Ureter (tissue), 1 donor: ENCODE results near the gene SUN5. TPM values are rescaled to one million over a fixed set of nuclear protein-coding genes. Genes with fewer than 3 reads are reported as not detected.
A peak's percentile ranks its signal among the peaks of the same experiment; 100 is the strongest.
"Not testable (repeated sequence)": the region's sequence is repeated elsewhere in the genome, so short reads cannot be mapped to it uniquely, and the experiment has no call there.

ENCODE experiments used
- DNase-seq: peaks from one replicate; pipeline ENCODE4 v3.0.0-alpha.2; 2020; ENCODE audit warnings: low spot score
- total RNA-seq: library from RNA; stranded (reverse); gene quantifications from one replicate; pipeline ENCODE4 v1.2.4, GENCODE V29; 2023
- donor health status: DM: yes; HTN: yes; CAD: no.

Gene SUN5
- total RNA-seq, 1 donor from 2014 or later, result not detected

GRCh38 chr20:32965115-32965514, 39.1 kb downstream of the SUN5 start:
- DNase-seq, result peak; percentile 32

- peak; percentile 22 for DNase-seq
Observed at GRCh38 chr20:32964575-32964974, 39.7 kb downstream of the SUN5 start.

- DNase-seq, result no peak
Observed at GRCh38 chr20:32963176-32963575, 41.1 kb downstream of the SUN5 start.

GRCh38 chr20:32962646-32963045, 41.6 kb downstream of the SUN5 start:
- not testable (repeated sequence) for DNase-seq

GRCh38 chr20:32962053-32962452, 42.2 kb downstream of the SUN5 start:
- no peak for DNase-seq

- DNase-seq, result peak; percentile 34
Observed at GRCh38 chr20:32960849-32961731, 43.1 kb downstream of the SUN5 start.

GRCh38 chr20:32960222-32960518, 44.1 kb downstream of the SUN5 start:
- no peak for DNase-seq

GRCh38 chr20:32959351-32960221, 44.6 kb downstream of the SUN5 start:
- peak; percentile 29 for DNase-seq

GRCh38 chr20:32958574-32958973, 45.7 kb downstream of the SUN5 start:
- DNase-seq, result no peak

- no peak for DNase-seq
Observed at GRCh38 chr20:32957459-32957858, 46.8 kb downstream of the SUN5 start.

- DNase-seq, result not testable (repeated sequence)
Observed at GRCh38 chr20:32950539-32950938, 53.7 kb downstream of the SUN5 start.

- no peak for DNase-seq
Observed at GRCh38 chr20:32946629-32947028, 57.6 kb downstream of the SUN5 start.

GRCh38 chr20:32945710-32946221, 58.5 kb downstream of the SUN5 start:
- no peak for DNase-seq

- DNase-seq, result no peak
Observed at GRCh38 chr20:32943490-32944052, 60.7 kb downstream of the SUN5 start.

- DNase-seq, result no peak
Observed at GRCh38 chr20:32941155-32941885, 62.9 kb downstream of the SUN5 start.

GRCh38 chr20:32934580-32934979, 69.7 kb downstream of the SUN5 start:
- no peak for DNase-seq

Other genes starting within 250 kb of the SUN5 start
- 3.4 TPM for gene DNMT3B, start 242.0 kb downstream of the SUN5 start, total RNA-seq
- gene MAPRE1, start 184.5 kb downstream of the SUN5 start, total RNA-seq, result 117 TPM
- 1.0 TPM for gene EFCAB8, start 145.5 kb downstream of the SUN5 start, total RNA-seq
- not detected for gene BPIFB2, start 3.3 kb upstream of the SUN5 start, total RNA-seq
- gene BPIFB6, start 27.2 kb upstream of the SUN5 start, total RNA-seq, result not detected
- gene BPIFB3, start 49.5 kb upstream of the SUN5 start, total RNA-seq, result not detected
- gene BPIFB4, start 75.2 kb upstream of the SUN5 start, total RNA-seq, result not detected
- gene BPIFA2, start 163.7 kb upstream of the SUN5 start, total RNA-seq, result not detected
- not detected for gene BPIFA3, start 212.9 kb upstream of the SUN5 start, total RNA-seq
- gene BPIFA1, start 231.6 kb upstream of the SUN5 start, total RNA-seq, result not detected